B cell (primary cell): ENCODE measurements around the gene SKAP1.

Source experiments
- CTCF ChIP-seq: fragments of 200-600 bp; IDR thresholded peaks from one replicate; pipeline ENCODE4 v1.8.0; 2022; ENCODE audit warnings: antibody characterized with exemption, mild to moderate bottlenecking
- EZH2 ChIP-seq: IDR thresholded peaks from 2 replicates; pipeline ENCODE4 v1.6.1; 2012; ENCODE audit warnings: borderline replicate concordance, low read depth, mild to moderate bottlenecking, moderate library complexity, low read length; ENCODE audit not compliant: insufficient read depth, poor library complexity, severe bottlenecking

- TF ChIP-seq CTCF (no peak), EZH2 (no peak)
Observed at GRCh38 chr17:48148854-48149786, 280.9 kb downstream of the SKAP1 start.
